Heart left ventricle (tissue), 13 donors: ENCODE results near the gene PRSS33.

ENCODE experiments used
- CTCF ChIP-seq, 12 donors: fragments of 200-600 bp; sonication (generic) in 4 of 12; IDR thresholded peaks; one replicate each; pipeline versions ENCODE4 v1.5.0 to v1.8.0; 2018 to 2022; ENCODE audit warnings: antibody characterized with exemption in 12 of 12, mild to moderate bottlenecking in 5 of 12
- POLR2A ChIP-seq, 2 donors: fragments of 450-650 bp; IDR thresholded peaks; one replicate each; pipeline ENCODE4 v1.6.1; 2017; ENCODE audit warnings: antibody characterized with exemption in 2 of 2, mild to moderate bottlenecking in 2 of 2, moderate library complexity in 2 of 2
- donor health status: ischemic (EF 13 %, LVEDD 7.1; RV severe dilation, severe dysfunction).
- donor health status: DM: no; HTN: yes; CAD: no.
- donor health status: DM: no; HTN: no; CAD: no.
- donor health status: ischemic (EF 25% LVEDD 6.9; RV normal size, moderate dysfunction).
- donor health status: ischemic (EF 25% LVEDD 5.7; RV mildly dilated, moderate dysfunction).
- donor health status: ischemic (EF 35%, LVEDD 5.7; RV mildly dilated, moderate dysfunction).
- donor health status: nonischemic (EF 11% LVEDD 7.7; RV severe dilation, severe dysfunction).
- donor health status: DM: yes; HTN: yes; CAD: no.
- donor health status: PGD.
- donor health status: ischemic (EF 29% LVEDD 5.4; RV normal size, mild dysfunction).
- donor health status: nonischemic (EF 23%, LVEDD 6.1; RV moderate dilation, normal function).

- no peak for TF ChIP-seq CTCF (IDR thresholded peaks at IDR 0.05)
- TF ChIP-seq POLR2A (IDR thresholded peaks at IDR 0.05): no peak
These were observed at the start of gene PRSS33 for GRCh38 chr16:2787406-2787805.
